Dermis microvascular lymphatic vessel endothelial cell (primary cell): ENCODE measurements around the gene CS. TPM values are rescaled to one million over a fixed set of nuclear protein-coding genes. Genes with fewer than 3 reads are reported as not detected.
"Not testable (repeated sequence)": the region's sequence is repeated elsewhere in the genome, so short reads cannot be mapped to it uniquely, and the experiment has no call there.

Source experiments
- DNase-seq, 2 donors: peaks; one replicate each; pipeline versions ENCODE4 v3.0.0 to v3.0.0-alpha.2; 2010; ENCODE audit warnings: low read depth in 2 of 2
- total RNA-seq: library from RNA; depleted of rRNA; stranded (reverse); fragments of >200 nt; gene quantifications from 2 replicates; pipeline ENCODE4 v1.2.1, GENCODE V29; 2014

CS gene
- total RNA-seq, 1 donor from 2014 or later, result 132 TPM

DNA sequence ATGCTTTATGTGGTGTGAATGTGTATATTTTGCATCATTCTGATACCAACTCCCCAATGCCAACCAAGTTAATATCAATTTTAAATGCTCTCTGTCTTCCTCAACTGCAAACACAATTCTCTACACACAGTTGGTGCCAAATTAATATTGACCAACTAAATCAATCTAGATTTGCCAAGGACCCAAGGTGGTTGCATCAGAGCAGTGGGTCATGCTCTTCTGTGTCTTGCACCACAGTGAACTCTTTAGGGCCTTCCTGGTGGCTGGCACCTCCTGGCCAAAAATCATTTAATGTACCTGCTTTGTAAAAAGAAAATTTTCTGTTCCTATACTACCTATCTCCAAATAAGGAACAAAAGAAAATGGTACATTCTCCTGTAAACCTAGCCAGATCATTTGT lies 19.3 kb downstream of the CS start:
- no peak for DNase-seq

DNA sequence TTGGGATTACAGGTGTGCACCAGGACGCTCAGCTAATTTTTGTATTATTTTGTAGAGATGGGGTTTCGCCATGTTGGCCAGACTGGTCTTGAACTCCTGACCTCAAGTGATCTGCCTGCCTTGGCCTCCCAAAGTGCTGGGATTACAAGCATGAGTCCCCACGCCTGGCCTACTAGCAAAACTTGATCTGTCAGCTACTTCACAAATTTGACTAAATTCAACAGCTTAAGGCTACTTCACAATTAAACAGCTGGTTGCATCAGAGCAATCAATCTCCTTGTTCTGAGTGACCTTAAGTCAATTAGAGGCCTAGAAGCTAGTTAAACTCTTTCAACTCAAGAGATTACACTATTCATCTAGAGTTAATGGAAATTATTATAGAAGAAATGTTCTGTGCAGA lies 21.2 kb downstream of the CS start:
- DNase-seq, result no peak

DNA sequence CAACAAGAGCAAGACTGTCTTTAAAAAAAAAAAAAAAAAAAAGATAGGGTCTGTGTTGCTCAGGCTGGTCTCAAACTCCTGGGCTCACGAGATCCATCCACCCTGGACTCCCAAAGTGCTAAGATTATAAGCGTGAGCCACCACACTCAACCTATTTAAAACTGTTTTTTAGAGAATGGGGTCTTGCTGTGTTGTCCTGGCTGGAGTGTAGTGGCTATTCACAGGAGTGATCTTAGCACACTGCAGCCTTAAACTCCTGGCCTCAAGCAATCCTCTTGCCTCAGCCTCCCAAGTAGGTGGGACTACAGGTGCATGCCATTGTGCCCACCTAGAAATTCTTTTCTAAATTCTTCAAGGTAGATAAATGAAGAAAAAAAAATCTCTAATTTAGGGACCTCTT lies 25.8 kb downstream of the CS start:
- no peak for DNase-seq

DNA sequence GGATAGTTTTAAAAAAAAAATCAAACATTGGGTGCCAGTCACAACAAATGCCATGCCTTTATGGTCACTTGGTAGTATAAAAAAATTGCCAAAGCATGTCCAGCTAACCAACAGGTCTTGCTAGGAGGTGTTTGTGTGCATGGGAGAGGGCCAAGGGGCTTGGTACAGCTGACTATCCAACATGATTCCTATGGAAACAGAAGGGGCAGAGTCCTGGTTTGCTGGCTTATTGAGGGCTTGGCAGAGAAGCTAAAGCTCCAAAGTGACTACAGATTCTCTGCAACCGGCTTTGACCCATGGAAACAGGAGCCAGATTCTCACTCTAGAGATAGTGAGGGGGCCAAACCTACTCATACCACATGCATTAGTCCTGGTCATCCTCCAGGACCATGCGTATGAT lies 27.7 kb downstream of the CS start:
- DNase-seq, result not testable (repeated sequence)

DNA sequence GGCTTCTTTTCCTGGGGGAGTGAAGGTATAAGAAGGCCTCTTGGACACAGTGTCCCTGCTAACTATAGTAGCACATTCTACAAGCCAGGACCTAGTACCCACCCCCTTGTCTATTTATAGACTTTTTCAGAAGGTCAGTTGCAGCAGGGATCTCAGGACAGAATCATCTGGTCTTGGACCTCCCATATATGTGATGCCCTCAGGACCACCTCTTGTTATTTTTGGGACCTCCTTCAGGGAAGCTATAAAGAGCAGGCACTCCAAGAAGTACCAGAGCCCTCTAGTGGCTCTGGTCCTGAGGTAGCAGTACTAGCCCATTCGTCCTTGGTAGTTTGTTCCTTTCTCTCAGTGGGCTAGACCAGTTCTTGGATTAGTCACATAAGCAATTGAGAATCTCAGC lies 29.1 kb downstream of the CS start:
- DNase-seq, result peak in 1 of 2 donors; percentile 39

DNA sequence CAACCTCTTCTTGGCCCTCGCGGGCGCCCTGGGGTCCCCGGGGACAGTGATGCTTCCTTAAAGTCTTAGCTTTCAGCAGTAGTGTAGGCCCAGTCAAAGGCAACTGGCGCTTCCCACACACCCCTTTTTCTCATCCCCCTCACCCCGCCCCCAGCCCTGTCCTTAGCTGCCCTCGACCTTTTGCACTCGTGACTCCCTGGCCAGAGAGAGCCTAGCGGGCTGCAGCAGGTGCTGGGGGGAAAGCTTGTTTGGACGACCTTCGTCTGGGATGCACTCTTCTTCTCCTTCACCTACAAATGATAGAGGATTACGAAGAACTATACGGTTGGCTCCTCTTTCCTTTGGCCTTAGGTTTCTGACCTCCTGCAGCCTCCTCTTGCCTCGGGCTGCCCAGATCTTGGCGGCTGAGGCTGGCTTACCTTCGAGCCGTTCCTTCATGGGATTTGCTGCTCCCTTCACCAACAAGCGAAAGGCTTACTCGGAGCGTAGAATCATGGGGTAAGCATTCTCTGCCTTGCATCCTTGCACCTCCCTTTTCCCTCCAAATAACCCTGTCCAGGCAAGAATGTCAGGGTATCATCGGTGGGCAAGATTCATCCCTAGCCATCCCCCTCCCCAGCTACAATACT lies 32.6 kb downstream of the CS start:
- DNase-seq, result no peak

DNA sequence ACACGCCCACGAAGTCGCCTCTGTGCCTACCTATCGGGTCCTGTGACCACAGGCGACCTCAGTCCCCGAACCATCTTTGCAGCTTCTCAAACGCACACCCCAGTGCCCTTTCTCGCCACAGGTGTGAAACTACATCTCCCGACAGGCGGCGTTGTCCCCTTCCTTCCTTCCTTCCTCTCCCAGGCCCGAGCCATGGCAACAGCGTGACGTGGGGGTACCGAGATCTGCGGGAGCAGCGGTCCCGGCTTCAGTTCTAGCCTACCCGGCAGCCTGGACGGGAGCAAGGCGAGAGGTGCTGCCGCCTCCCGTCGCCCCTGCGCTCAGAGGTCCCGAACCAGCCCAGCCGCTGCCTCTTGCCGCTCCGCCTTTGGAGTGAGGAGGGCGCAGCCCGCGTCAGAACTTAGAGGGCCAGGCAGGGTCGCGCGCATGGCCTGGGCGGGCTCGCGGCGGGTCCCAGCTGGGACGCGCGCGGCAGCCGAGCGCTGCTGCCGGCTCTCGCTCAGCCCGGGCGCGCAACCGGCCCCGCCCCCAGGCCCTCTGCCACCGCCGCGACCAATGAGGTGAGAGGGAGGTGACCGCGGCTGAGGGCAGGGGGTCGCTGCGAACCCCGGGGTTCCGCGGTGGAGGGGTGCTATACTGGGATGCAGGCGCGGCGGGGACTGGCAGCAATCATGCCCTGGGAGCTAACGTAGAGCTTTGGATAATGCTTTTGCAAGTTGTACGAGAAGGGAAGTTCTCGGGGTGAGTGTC lies 33.3 kb downstream of the CS start, which contains the start of gene COQ10A:
COQ10A (plus strand) TSS at position 250 of the 750 bp plus-strand sequence; CDS start at position 427, 177 bp downstream.
- peak; percentile 74 to 83 for DNase-seq

DNA sequence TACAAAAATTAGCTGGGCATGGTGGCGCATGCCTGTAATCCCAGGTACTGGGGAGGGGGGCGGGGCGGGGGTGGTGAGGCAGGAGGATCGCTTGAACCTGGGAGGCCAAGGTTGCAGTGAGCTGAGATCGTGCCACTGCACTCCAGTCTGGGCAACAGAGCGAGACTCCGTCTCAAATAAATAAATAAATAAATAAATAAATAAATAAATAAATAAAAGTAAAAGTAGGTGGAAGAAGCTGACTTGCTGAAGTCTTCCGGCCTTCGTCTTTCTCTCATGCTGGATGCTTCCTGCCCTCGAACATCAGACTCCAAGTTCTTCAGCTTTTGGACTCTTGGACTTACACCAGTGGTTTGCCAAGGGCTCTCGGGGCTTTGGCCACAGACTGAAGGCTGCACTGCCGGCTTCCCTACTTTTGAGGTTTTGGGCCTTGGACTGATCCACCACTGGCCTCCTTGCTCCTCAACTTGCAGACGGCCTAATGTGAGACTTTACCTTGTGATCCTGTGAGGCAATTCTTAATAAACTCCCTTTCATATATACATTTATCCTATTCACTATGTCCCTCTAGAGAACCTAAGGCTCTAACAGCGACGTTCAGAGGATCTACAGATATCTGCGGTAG lies 34.0 kb downstream of the CS start:
- DNase-seq, result not testable (repeated sequence)

DNA sequence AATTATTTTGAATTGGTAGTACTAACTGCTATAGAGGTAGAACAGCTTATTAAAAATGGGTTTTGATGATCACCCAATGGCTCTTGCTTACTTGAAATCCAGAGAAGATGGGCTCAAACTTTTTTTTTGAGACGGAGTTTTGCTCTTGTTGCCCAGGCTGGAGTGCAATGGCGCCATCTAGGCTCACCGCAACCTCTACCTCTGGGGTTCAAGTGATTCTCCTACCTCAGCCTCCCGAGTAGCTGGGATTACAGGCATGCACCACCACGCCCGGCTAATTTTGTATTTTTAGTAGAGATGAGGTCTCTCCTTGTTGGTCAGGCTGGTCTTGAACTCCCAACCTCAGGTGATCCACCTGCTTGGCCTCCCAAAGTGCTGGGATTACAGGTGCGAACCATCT lies 37.2 kb downstream of the CS start:
- DNase-seq, result not testable (repeated sequence)

DNA sequence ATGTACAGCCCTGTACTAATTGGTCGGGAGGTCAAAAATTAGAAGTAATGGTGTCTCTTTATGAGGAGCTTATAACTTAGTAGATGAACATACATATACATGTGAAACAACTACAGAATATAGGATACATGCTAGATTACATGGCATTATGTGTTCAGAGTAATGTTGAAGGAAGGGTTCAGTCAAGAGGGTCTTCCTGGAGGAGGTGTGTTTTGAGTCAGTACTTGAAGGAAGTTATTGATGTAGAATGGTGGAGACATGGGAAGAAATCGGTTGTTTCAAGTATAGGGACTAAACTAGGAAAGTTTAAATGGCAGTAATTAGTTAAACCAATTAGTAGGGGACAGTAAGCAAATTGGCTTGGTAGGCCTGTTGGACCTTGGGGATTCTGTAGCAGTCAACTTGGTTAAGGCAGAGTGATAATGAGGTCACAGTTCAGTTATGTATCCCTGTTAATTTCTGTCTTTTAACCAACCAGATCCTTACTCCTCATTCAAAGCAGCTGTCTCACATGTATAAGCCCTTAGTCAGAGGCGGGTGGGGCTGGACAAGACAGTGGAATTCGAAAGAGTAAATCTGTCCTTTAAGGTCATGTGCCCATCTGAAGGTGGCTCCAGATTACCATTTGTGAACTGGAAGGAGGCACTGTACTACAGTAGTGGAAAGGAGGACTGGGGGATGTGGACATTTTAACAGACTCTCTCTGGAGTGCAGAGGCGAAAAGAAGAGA lies 38.5 kb downstream of the CS start:
- DNase-seq, result no peak

DNA sequence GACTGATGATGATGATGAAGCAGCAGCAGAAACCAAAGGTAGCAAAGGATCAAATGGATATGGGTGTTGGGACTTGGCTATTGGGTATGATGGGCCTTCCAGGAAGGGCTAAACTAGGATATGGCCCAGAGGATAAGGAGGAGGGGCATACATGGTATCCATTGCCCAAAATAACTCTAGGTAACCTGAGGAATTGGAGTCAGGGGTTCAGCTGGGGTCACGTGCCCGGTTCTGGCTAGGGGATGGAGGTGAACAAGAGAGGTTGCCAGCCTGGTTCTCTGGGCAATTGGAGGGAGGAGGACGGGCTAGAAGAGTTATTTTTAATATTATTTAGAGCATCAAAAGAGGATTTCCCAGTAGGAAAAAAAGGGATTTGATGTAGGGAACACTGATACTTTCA lies 39.2 kb downstream of the CS start:
- DNase-seq, result no peak

DNA sequence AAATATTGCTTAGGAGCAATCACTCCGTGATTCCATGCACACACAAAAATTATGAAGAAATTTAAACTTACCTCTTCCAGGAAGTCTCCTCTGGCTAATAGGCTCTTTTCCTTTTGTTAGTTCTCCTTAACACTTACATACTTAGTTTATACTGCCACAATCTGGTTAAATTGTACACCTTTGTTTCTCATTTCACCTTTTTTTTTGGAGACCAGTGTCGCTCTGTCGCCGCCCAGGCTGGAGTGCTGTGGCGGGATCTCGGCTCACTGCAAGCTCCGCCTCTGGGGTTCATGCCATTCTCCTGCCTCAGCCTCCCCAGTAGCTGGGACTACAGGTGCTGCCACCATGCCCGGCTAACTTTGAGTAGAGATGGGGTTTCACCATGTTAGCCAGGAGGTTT lies 39.8 kb downstream of the CS start:
- no peak for DNase-seq

DNA sequence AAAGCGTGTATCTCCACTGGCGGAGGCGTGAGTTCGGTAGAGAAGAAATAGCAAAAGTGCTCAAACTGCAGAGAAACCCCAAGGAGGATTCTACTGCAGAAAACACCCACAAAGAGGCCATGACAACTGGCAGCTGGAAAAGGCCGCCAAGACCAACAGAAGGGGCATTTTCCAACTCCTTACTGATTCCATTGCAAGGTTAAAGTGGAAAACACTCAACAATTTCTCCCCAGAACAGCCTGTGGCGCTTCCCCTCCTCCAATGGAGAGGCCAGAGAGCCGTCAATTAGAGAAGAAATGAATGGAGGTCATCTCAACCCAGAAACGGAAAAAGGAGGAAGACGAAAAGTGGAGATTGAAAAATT lies 41.3 kb downstream of the CS start:
- no peak for DNase-seq

DNA sequence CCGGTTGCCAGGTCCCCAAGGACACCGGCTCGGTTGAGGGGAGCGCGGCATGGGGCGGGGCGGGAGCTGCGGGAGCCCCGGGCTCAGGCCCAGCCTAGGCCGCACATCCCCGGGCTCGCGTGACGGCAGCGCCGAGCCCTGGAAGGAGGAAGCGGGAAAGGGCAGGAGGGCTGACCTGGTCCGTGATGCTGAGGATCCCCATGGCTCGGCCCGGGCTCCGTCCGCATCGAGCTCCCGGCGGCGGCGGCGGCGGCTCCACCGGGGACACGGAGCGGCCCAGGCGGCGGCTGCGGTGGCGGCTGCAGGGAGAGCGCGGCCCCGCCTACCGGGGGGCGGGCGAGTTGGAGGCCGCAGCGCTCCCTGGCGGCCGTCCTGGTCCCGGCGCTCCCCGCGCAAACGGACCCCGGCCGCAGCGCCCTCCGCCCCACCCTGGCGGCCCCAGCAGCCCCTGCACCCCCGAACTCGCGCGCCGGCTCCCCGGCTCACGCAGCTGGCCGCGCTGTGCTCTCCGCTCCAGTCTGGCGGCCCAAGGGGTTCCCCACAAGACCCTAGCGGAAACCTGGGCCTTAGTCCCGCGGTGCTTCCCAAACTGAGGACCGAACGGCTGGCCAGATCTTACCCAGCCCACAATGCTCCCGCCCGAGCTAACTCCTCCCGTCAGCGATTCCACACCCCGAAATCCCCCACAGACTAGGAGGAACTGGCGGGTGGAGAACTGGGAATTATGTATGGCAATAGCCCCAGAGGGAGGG lies 41.9 kb downstream of the CS start, which contains the start of gene ANKRD52:
ANKRD52 (minus strand) TSS at position 317 of the 752 bp plus-strand sequence; CDS start at position 202, 115 bp downstream.
- peak; percentile 16 to 72 for DNase-seq

DNA sequence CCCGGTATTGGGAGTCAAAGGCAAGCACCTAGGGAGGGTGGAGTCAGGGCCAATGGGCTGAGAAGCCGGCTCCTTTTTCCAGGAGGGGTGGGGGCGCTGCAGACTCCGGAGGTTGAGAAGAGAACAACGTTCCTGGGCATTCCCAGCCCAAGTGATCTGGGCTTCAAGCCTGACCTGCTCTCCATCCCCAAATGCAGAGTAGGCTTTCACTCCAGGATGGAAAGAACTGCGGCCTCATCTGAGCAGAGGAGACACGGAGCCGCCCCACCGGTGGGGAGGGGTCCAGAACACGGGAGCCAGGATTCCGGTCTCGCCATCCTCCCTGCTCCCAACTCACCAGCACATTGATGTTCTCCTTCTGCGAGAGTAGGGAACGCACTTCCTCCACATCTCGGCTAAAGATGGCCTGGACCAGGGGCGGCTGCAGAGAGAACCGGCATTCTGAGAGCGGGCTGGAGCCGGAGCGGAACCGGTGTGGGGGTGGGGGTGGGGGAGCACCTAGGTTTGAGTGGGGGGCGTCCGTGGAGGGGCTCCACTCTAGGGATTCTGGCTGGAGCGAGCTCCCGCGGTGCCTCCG lies 42.6 kb downstream of the CS start:
- peak in 1 of 2 donors; percentile 41 for DNase-seq

DNA sequence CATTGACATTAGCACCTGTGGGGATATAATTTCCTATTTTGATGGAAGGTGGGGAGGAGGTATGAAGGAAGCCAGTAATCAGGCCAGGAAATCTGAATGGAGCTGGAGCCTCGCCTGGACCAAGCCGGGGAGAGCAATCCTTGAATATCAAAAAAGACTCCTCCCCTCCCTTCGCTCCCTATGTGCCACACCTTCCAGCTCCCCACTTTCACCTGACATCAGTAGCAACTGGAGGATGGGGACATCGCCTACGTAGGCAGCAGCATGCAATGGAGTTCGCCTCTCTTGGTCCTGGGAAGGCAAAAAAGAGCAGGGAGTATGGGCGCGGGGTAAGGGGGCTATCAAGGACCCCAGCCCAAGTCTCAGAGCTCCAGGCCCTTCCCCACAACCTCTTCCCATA lies 43.1 kb downstream of the CS start:
- no peak for DNase-seq

DNA sequence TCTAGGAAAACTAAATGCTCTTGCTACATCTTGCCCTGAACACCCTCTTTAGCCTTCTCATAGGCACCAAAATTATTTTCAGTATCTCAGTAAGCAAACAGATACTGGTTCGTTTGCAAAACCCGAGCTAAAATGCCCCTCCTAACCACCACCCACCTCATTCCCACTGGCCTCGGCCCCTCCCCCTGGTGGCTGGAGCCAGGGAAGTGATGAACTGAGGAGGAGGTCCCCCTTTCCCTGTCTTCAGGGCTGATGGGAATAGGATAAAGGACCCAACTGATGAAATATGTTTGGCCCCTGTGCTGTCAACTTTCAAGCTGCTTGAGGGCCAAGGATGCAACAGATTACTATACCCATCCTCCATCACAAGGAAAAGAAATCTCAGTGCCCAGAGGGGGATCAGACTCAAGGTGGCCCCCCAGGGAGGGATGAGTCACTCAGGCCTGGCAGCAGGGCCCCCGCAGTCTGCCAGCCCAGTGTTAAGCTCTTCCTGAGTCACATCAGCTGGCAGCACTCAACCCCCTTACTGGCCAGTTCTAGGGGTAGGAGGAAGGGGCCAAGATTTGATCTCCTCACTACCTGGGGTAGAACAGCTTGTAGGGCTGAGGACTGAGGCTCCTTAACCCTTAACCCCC lies 43.7 kb downstream of the CS start:
- peak in 1 of 2 donors; percentile 28 for DNase-seq

DNA sequence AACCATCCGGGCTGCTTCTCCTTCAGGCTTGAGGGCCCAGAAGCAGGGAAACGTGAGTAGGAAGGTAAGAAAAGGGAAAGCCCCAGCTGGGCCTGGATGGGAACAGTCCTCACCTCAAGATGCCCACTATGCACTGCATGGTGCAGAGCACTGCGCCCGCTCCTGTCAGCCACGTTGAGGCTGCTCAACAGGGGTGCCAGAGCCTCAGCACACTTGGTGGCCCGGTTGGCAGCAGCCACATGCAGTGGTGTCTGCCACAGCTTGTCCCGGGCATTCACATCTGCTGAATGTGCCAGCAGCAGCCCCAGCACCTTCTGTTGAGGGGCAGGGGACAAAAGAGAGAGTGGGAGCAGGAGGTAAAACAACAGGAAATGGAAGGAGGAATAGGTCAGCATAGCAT lies 44.5 kb downstream of the CS start:
- DNase-seq, result no peak

DNA sequence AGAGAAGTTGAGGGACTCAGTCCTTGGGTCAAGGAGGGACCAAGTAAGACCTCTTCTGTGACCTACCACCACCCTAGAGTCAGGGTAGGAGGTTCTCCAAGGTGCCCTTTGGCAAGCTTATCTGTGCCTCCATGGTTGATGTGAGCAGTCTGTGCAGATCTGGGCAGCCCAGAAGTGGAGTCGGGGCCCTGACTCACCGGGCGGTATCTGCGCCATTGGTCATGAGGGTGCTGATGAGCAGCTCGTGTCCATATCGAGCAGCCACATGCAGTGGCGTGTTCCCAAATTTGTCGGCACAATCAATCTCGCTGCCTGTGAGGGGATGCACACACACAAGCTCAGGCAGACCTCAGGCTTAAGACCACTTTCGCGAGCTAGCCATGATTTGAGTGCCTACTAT lies 47.0 kb downstream of the CS start:
- DNase-seq, result no peak

DNA sequence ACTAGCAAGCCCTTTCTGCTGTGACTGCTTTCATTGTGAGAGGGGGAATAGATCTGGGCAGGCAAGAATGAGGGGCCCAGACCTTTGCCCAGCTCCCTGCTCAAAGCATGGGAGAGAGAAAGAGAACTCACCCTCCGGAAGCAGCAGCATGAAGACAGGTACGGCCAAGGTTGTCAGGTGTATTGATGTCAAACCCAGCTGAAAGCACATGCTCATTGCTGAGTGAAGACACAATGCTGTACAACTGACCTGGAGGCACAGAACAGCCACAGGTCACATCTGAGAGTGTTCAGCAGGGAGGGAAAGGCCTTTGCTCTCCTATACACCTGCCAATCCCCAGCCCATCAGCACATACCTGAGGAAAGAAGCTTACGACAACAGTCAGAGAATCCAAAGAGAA lies 47.5 kb downstream of the CS start:
- DNase-seq, result no peak
